ENCODE measurements around the gene TNNI3K.

TNNI3K gene

DNA sequence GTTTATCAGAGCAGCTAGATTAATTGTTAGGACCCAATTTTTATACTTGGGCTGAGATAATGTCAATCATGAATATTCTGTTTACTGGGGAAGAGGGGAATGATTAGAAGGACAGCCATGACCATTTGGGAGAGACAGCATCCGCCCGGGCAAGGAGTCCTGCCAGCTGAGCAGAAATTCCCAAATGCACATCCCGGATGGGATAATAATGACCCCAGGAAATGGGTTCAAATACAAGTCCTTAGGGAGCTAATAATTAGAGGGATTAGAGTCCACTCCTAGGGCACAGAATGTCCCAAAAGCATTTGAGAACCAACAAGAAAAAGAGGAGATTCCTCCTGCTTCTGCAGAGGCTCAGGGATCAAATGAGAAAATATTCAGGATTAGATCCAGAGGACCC lies 161.3 kb downstream of the TNNI3K start:
- no peak for DNase-seq

DNA sequence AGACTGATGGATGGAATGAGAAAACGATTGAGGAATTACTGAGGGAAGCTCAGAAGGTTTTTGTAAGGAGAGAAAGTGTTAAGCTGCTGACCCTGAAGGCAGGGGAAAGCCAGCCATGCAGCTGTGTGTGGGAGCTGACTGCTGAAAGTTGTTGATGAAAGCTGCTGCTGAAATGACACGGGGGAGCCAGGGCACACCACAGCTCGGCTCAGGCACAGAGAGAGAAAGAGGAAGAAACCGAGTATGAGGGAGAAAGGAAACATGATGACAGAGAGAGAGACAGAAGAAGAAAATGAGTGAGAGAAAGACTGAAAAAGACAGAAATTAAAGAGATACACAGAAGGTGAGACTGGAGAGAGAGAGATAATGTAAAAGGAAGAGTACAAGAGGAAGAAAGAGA lies 161.7 kb downstream of the TNNI3K start:
- DNase-seq: no peak

GRCh38 chr1:74399249-74399648 lies 164.1 kb downstream of the TNNI3K start:
- no peak for DNase-seq

GRCh38 chr1:74402873-74403272 lies 167.7 kb downstream of the TNNI3K start:
- no peak for DNase-seq

DNA sequence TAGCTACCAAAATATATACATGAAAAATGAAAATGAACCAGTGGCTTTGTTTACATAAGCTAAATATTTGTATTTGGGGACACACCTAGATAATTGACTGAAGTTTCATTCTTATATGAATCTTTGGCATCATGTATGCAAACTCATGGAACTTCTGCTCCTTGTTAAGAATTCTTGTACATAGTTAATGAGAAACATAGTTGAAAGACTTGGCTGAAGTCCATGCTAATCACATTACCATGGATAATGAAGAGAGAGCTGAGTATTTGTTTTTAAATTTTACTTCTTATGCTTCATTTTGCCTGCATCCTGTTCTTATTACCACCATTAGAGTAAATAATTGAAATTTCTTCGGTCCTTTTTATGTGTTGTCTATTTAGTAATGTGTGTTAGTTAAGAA lies 168.4 kb downstream of the TNNI3K start:
- DNase-seq: no peak

GRCh38 chr1:74406759-74407158 lies 171.6 kb downstream of the TNNI3K start:
- no peak for DNase-seq

DNA sequence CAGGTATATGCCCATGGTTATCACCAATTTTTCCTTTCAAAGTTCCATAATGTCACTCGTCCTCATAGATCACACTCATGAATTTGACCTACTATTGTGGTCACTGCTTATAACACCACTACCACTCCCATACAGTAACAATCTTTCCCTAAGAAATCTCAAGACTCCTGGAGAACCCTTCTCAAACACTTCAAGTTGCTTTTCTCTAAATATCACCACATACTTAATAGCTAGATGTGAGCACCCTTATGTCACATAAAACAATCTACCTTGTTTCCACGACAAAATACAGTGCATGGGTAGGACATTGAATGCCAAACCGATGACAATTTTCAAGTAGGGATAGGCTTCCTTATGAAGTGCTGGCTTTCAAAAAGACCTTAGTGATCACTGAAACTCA lies 172.7 kb downstream of the TNNI3K start:
- DNase-seq: no peak

DNA sequence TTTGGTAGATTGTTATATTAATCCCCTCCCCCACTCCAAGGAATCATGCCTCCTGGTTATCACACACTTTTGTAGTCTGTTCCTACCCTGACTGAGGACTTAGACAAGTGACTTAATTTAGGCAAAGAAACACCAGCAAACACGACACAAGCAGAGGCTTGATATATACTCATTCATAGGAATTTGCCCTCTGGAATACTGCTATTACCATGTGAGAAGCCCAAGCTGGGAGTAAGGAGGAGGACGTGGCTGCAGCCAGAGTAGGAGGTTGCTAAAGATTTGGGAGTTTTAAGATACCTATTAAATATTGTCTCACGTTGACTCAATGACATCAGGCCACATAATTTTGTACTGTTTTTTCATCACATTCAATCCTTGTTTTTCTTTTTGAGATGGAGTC lies 177.1 kb downstream of the TNNI3K start:
- no peak for DNase-seq

DNA sequence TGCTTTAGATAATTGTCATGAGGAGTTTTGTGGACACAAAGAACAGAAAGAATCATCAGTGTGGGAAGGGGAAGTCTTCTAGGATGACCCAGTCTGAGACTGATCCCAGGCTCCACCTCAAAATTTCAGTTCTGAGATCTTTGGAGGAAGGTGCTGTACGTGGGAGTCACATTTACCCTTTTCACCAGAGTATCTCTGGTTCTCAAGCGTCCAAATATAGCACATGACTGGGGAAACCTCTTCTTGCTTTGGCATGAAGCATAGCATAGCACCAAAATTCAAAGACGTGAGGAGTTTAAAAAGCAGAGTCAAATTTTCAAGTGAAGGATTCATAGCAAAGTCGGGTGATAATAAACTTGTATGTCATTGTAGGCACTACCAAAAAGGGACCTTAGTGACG lies 180.7 kb downstream of the TNNI3K start:
- DNase-seq: no peak

DNA sequence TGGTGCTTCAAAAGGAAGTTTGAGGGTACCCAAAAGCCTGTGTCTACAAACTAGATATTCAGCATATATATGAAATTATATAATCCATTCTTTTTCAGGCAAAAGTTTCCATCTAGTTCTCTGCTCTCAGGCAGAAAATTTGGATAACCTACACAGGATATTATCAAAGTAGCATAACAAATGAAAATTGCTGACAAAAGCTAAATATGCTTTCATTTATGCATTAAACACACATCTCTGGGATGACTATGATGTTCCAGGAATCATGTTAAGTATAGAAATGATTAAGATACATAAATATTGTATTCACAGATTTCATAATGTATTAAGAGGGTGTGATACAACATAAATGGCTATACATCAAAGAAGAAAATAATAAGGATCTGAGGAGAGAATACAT lies 184.4 kb downstream of the TNNI3K start:
- no peak for DNase-seq

DNA sequence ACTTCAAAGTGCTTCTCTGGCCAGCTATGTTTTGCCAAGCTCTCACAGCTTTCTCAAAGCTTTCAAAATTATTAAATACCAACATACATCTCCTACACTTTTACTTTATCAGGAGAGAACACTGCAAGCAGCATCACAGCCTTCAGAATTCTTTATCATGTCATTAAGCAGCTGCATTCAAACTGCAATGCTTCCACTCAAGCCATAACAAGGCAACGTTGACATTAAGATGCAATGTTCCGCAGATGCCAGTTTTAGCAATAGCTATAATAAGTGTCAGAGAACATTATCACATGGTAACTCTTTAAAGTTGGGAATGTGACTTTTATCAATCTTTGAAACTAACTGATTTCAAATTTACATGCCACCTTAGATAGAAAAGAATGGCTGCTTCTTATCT lies 185.3 kb downstream of the TNNI3K start:
- DNase-seq: no peak

DNA sequence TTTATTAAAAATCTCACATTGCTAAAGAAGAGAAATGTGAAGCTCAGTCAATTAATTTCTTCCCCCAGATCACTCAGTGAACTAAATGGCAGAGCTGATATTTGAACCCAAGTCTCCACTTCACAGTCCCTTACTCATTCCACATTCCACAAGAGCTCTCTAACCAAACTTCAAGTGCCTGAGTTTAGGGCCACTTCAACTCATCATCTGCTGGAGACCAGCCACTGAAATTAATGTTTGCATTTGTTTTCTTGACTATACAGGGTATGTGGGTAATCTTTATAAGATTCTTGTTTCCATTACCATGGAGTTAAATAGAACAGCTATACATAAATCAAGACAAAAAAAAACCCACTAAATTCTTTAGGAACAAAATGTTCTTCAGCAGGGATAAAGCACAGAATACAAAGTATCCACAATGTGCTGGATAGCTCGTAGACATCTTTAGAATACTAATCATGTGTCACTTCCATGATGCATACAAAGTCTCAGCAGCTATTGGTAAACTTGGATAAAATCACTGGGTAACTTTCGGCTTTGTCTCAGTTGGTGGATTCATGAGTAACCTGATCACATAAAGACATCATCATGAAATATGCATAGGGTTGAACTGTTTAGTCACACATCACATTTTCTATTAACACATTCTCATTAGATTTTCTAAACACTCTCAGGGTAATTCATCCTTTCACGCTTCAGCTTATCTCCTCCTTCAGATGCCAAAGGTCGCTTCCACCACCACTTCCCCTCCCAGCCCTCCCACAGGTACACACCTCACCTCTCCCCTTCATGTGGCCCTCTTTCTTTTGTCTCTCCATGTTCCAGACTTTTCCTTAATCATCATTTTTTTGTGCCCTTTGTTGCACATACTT lies 187.5 kb downstream of the TNNI3K start:
- DNase-seq: no peak

DNA sequence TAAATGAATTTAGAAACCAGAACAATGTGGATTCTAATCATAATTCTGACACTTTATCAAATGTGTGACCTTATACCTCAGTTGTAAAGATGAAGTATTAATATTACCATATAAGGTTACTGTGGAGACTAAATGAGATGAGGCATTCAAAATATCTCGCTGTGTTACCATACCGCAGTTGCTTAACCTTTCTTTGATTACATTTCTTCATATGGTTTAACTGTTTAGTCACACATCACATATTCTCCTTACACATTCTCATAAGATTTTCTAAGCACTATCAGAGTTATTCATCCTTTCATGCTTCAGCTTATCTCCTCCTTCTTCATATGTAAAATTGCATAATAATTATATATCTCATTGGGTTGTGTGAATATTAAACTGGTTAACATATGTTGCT lies 188.3 kb downstream of the TNNI3K start:
- DNase-seq: no peak

DNA sequence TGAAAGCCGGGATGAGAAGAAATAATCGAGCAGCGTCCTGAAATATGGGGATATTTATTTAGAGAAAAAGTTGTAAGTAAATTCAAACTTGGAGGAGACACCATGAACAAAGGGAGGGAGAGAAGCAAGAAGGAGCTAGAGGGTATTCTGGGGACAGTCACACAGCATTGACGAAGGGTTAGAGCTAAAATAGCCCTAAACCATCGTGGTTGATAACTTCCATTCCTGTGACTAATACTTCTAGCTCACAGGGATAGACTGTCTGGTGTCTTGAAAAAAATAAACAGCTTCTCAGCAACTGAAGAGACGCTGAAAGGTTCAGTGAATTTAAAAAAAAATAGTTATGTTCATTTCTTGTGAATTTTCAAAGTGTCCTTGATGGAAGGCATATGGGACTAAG lies 190.5 kb downstream of the TNNI3K start:
- DNase-seq: no peak

DNA sequence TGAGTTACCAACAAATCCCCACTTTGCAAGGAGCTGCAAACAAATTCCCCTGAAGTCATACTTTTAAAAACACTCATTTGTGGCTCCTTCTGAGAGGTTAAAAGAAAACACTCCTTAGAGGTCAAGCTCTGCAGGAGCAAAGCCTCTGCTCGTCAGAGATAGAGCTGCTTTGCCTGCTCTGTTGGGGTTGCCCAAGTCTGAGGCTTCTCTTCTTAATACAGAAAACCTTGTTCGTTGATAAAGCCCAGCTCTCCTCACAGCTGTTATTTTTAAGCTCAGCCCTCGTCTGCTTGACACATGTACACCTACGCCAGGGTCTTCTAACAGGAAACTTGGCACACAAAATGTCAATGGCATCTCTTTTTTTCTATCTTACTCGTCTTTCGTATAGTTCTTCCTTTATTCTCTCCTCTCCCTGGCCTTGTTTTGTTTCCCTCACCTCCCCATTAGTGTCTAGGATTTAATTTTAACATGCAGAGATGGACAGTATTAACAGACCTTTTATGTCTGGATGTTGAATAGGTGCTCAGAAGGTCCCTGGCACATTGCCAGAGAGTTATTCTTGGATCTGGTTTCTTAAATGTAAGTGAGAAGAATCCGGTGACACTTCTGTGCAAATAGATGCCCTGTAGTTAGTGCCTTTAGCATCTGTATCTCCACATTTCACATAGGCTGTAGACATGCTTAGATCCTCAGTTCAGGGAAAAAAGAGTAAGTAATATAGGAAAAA lies 191.2 kb downstream of the TNNI3K start:
- DNase-seq: no peak

GRCh38 chr1:74427681-74428080 lies 192.5 kb downstream of the TNNI3K start:
- DNase-seq: no peak

- no peak for DNase-seq
These were observed 194.4 kb downstream of the TNNI3K start for GRCh38 chr1:74429580-74429979.

GRCh38 chr1:74430342-74430934 lies 195.3 kb downstream of the TNNI3K start:
- DNase-seq: no peak

DNA sequence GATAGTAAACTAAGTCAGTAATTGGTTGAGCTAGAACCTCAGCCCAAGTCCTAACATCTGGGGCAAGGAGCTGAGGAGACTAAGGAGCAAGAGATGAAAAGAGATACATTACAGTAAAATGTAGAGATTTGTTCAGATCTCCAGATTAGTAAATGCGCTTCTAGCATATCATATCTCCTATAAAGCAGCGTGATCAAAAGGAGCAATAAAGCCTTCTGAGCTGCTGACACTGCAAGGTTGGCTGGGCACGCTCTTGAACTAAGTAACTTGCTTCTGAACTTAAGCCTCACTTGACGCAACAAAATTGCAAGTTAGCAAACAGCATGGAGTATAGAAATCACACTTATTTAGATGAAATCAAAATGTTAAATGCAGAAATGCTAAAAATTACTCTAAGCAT lies 196.3 kb downstream of the TNNI3K start:
- no peak for DNase-seq

GRCh38 chr1:74432325-74432724 lies 197.1 kb downstream of the TNNI3K start:
- DNase-seq: no peak

DNA sequence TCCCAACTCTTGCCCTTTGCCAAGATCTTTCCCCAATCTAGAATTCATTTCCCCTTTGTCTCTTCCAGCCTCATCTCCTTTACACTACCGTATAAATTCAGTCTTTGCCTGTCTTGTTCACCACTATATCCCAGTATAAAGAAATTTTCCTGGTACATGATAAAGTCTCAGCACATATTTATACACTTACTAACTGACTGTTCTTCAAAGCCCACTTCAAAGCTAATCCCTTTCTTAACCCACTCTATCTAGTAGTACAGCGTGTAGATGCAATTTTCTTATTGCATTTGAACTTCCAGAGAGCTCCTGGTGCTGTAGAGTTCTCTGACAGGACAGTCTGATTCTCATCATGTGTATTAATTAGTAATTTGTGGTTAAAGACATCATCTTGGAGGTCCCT lies 199.1 kb downstream of the TNNI3K start:
- no peak for DNase-seq

DNA sequence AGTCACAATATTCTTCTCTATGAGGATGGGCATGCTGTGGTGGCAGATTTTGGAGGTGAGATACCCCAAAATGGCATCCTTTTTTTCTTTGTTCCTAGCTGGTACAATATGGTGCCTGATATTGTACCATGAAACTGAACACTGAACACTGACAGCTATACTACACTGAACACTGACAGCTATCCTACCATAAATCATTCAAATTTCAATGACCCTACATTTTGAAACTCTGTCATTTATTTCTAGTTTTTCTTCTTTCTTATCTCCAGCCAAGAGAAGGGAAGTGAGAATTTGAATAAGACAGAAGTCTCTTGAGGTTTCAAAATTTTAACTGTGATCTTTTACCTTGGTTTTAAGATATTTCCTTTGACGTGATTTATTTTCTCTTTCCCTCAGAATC lies 200.9 kb downstream of the TNNI3K start:
- DNase-seq: no peak

DNA sequence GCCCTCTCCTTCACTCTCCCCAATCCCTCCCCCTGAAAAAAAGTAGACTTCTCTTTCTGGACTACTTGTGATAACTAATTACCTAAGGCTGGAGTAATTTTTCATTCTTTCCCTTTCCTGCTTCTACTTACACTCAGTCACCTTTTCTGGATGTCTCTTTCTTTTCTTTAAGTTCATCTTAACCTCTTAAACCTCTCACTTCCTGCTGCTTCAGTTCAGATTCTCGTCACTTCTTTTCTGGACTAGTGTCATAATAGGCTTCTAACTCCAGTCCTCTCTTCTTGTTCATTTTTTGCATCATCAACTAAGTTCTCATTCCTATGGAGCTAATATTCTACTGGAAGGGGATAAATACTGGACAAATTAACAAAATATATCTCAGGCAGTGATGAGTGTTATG lies 201.8 kb downstream of the TNNI3K start:
- DNase-seq: no peak

GRCh38 chr1:74452035-74452434 lies 216.8 kb downstream of the TNNI3K start:
- no peak for DNase-seq
